HCT116 (cell line): ENCODE measurements around the gene NFIB. TPM values are rescaled to one million over a fixed set of nuclear protein-coding genes. Genes with fewer than 3 reads are reported as not detected.

Experiments
- ATAC-seq: fragments of 200-7000 bp; cut with Tn5 transposase; 2 replicates; pipeline ENCODE4 v1.9.1; 2020; ENCODE audit warnings: mild to moderate bottlenecking, moderate library complexity
- BruUV-seq: library from RNA; stranded (reverse); fragments of 400-500 nt; replicated peaks from 2 replicates; lab custom pipeline; 2021; lab: Mats Ljungman, UMichigan
- CTCF ChIA-PET: fragments of 300-600 bp; sonication (Branson Sonifier 250); formaldehyde crosslinking; loops from one replicate; lab custom pipeline; 2021; ENCODE audit warnings: antibody characterized with exemption; lab: Charles Lee
- POLR2A ChIA-PET: fragments of 300-600, 350-600 bp; sonication (Branson Sonifier 250); formaldehyde crosslinking; loops from one replicate; lab custom pipeline; 2021; ENCODE audit warnings: antibody characterized with exemption; lab: Charles Lee
- RAD21 ChIA-PET, 2 experiments: fragments of 300-600 bp; sonication (Branson Sonifier 250); formaldehyde crosslinking; loops; one replicate each; lab custom pipeline; 2023; ENCODE audit warnings: low total read pairs in 2 of 2; ENCODE audit not compliant: uncharacterized antibody in 2 of 2, unreplicated experiment in 2 of 2, low non-redundant PET in 1 of 2; lab: Charles Lee
- DNase-seq: peaks from one replicate; pipeline ENCODE4 v3.0.0-alpha.2; 2010; ENCODE audit warnings: low read depth, low spot score
- H2AFZ ChIP-seq: fragments of 200-600 bp; shearing (Covaris generic), sonication (generic); 2 replicates; pipeline ENCODE4 v1.6.1; 2017; ENCODE audit warnings: low read depth, mixed run types, mixed read lengths, antibody characterized with exemption, low read length; ENCODE audit not compliant: poor library complexity, severe bottlenecking
- H3K27ac ChIP-seq: 2 replicates; pipeline ENCODE4 v1.5.1; 2012; ENCODE audit warnings: low read depth, low read length
- H3K27me3 ChIP-seq: fragments of 200-600 bp; sonication (generic); 2 replicates; pipeline ENCODE4 v1.6.1; 2016; ENCODE audit warnings: mixed run types, low read length, mixed read lengths; ENCODE audit not compliant: insufficient read depth
- H3K36me3 ChIP-seq, 2 experiments: fragments of 200-500 bp in 1 of 2; fragments of 200-600 bp in 1 of 2; sonication (Bioruptor generic) in 1 of 2; sonication (generic) in 1 of 2; 2 replicates each; pipeline versions ENCODE4 v1.5.1 to v1.6.1; 2014 to 2016; ENCODE audit warnings: low read length in 2 of 2, inconsistent platforms in 1 of 2, mixed read lengths in 1 of 2, mixed run types in 1 of 2; ENCODE audit not compliant: insufficient read depth in 2 of 2, control insufficient read depth in 1 of 2
- H3K4me1 ChIP-seq, 2 experiments: fragments of 200-600 bp in 1 of 2; sonication (generic) in 1 of 2; 2 replicates each; pipeline versions ENCODE4 v1.5.1 to v1.6.1; 2012 to 2017; ENCODE audit warnings: low read length in 2 of 2, inconsistent platforms in 1 of 2, mild to moderate bottlenecking in 1 of 2, mixed read lengths in 1 of 2, mixed run types in 1 of 2, moderate library complexity in 1 of 2; ENCODE audit not compliant: insufficient read depth in 2 of 2, control insufficient read depth in 1 of 2
- H3K4me2 ChIP-seq: fragments of 200-600 bp; sonication (generic); 2 replicates; pipeline ENCODE4 v1.6.1; 2017; ENCODE audit warnings: mixed run types, low read length, mixed read lengths
- H3K4me3 ChIP-seq, 2 experiments: fragments of 200-600 bp in 1 of 2; sonication (generic) in 1 of 2; replicated peaks in 1 of 2; 2 replicates each; pipeline ENCODE4 v1.5.1; 2011 to 2016; ENCODE audit warnings: low read length in 2 of 2, control low read depth in 1 of 2, low read depth in 1 of 2, mild to moderate bottlenecking in 1 of 2, mixed read lengths in 1 of 2, mixed run types in 1 of 2
- H3K79me2 ChIP-seq: fragments of 200-600 bp; sonication (generic); 2 replicates; pipeline ENCODE4 v1.6.1; 2017; ENCODE audit warnings: mild to moderate bottlenecking, mixed run types, low read length, moderate library complexity, mixed read lengths; ENCODE audit not compliant: insufficient read depth
- H3K9ac ChIP-seq: fragments of 200-600 bp; sonication (generic); 2 replicates; pipeline ENCODE4 v1.6.1; 2016; ENCODE audit warnings: low read length, mixed read lengths
- H3K9me2 ChIP-seq: fragments of 200-600 bp; sonication (generic), shearing (Covaris generic); 2 replicates; pipeline ENCODE4 v1.6.1; 2017; ENCODE audit warnings: mixed run types, mild to moderate bottlenecking, moderate library complexity; ENCODE audit not compliant: insufficient read depth
- H3K9me3 ChIP-seq, 2 experiments: fragments of 200-500 bp in 1 of 2; fragments of 200-600 bp in 1 of 2; sonication (Bioruptor generic) in 1 of 2; sonication (generic) in 1 of 2; 2 replicates each; pipeline ENCODE4 v1.6.1; 2014 to 2017; ENCODE audit warnings: low read length in 2 of 2, mixed read lengths in 2 of 2, inconsistent platforms in 1 of 2, low read depth in 1 of 2, mild to moderate bottlenecking in 1 of 2, mixed run types in 1 of 2, moderate library complexity in 1 of 2; ENCODE audit not compliant: control insufficient read depth in 1 of 2, insufficient read depth in 1 of 2
- H4K20me1 ChIP-seq: fragments of 200-600 bp; sonication (generic), shearing (Covaris generic); 2 replicates; pipeline ENCODE4 v1.6.1; 2017; ENCODE audit warnings: mixed run types, mild to moderate bottlenecking, moderate library complexity; ENCODE audit not compliant: insufficient read depth
- FOSL1 ChIP-seq: IDR thresholded peaks from 2 replicates; pipeline ENCODE4 v1.6.1; 2012; ENCODE audit warnings: low read depth
- REST ChIP-seq: IDR thresholded peaks from 2 replicates; pipeline ENCODE4 v1.6.1; 2012; ENCODE audit warnings: low read depth
- SIN3A ChIP-seq: IDR thresholded peaks from 2 replicates; pipeline ENCODE4 v1.6.1; 2012; ENCODE audit warnings: low read depth
- TCF7L2 ChIP-seq: IDR thresholded peaks from 2 replicates; pipeline ENCODE4 v1.7.0; 2011; ENCODE audit warnings: borderline replicate concordance, inconsistent platforms; ENCODE audit not compliant: insufficient read depth, insufficient read length; ENCODE audit errors: extremely low read depth
- YY1 ChIP-seq: IDR thresholded peaks from 2 replicates; pipeline ENCODE4 v1.6.1; 2011; ENCODE audit warnings: low read length, low read depth, moderate library complexity, mild to moderate bottlenecking; ENCODE audit not compliant: insufficient replicate concordance; ENCODE audit errors: extremely low read depth
- ZFX ChIP-seq: fragments of 450-650 bp; IDR thresholded peaks from 2 replicates; pipeline ENCODE4 v1.6.1; 2017
- ZNF274 ChIP-seq: fragments of 200-500 bp; sonication (Bioruptor generic); IDR thresholded peaks from 2 replicates; pipeline ENCODE4 v1.6.1; 2014; ENCODE audit warnings: mild to moderate bottlenecking, low read depth, low read length, inconsistent platforms
- intact Hi-C: fragments of 100-400 bp; cut with micrococcal nuclease; formaldehyde crosslinking; loops from 2 replicates; pipeline ENCODE4 v1.10.0; 2022
- total RNA-seq: library from RNA; stranded (reverse); gene quantifications from one replicate; pipeline ENCODE4 v1.2.1, GENCODE V29; 2021; ENCODE audit not compliant: unreplicated experiment
- TF ChIP-seq, protein P1 (sequence below): IDR thresholded peaks from 2 replicates; pipeline ENCODE4 v1.6.1; 2012
- TF ChIP-seq, protein P2 (sequence below): IDR thresholded peaks from 2 replicates; pipeline ENCODE4 v1.6.1; 2011; ENCODE audit warnings: mild to moderate bottlenecking, low read length, moderate library complexity; ENCODE audit not compliant: insufficient replicate concordance; ENCODE audit errors: extremely low read depth

NFIB gene
- total RNA-seq, 1 experiment from 2014 or later = 6.6 TPM

DNA sequence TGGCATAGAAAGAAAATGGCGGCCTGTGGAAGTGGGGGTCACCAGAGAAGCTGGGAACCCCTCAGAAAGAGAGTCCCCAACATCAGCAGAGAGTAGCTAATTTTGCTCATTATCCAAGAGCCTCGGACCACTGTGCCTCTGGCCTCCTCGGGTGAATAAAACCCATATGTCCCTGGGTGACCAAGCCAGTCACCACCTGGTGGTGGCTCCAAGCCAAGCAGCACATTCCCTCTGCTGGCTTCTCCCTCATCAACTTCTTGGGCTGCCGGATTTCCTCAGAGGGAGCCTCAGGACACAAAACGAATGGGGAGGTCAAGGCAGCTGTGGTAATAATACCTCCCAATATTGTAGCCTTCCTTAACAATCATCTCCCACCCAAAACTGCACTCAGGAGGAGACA is 242.5 kb downstream of the NFIB start:
- intact Hi-C loops = no loop called here
- H4K20me1 ChIP-seq = no peaks in the 10 kb centered on the region
- H3K9ac ChIP-seq = no peak overlapping the region
- POLR2A ChIA-PET = no interaction called here
- H3K4me1 ChIP-seq = no peaks in the 10 kb centered on the region
- H3K9me3 ChIP-seq = no peaks in the 10 kb centered on the region
- BruUV-seq = no TSS peak
- no peak overlapping the region for H3K4me3 ChIP-seq
- DNase-seq = no peak
- no peaks in the 10 kb centered on the region for H3K79me2 ChIP-seq
- no peaks in the 10 kb centered on the region for H3K27me3 ChIP-seq
- RAD21 ChIA-PET = no interaction called here
- H2AFZ ChIP-seq = no peak overlapping the region
- no peaks in the 10 kb centered on the region for H3K36me3 ChIP-seq
- no peak overlapping the region for H3K4me2 ChIP-seq
- no peak for ATAC-seq
- TF ChIP-seq YY1 (no peak), FOSL1 (no peak), TCF7L2 (no peak), ZFX (no peak), SIN3A (no peak), ZNF274 (no peak), REST (no peak)
- TF ChIP-seq, protein P1, sequence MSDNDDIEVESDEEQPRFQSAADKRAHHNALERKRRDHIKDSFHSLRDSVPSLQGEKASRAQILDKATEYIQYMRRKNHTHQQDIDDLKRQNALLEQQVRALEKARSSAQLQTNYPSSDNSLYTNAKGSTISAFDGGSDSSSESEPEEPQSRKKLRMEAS = no peak
- TF ChIP-seq, protein P2, sequence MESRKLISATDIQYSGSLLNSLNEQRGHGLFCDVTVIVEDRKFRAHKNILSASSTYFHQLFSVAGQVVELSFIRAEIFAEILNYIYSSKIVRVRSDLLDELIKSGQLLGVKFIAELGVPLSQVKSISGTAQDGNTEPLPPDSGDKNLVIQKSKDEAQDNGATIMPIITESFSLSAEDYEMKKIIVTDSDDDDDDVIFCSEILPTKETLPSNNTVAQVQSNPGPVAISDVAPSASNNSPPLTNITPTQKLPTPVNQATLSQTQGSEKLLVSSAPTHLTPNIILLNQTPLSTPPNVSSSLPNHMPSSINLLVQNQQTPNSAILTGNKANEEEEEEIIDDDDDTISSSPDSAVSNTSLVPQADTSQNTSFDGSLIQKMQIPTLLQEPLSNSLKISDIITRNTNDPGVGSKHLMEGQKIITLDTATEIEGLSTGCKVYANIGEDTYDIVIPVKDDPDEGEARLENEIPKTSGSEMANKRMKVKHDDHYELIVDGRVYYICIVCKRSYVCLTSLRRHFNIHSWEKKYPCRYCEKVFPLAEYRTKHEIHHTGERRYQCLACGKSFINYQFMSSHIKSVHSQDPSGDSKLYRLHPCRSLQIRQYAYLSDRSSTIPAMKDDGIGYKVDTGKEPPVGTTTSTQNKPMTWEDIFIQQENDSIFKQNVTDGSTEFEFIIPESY = no peak
- no peaks in the 10 kb centered on the region for H3K9me2 ChIP-seq
- no peak overlapping the region for H3K27ac ChIP-seq
- CTCF ChIA-PET = no interaction called here
